ENCODE data around the gene FKBP7. TPM values are rescaled to one million over a fixed set of nuclear protein-coding genes. Genes with fewer than 3 reads are reported as not detected.
A peak's percentile ranks its signal among the peaks of the same experiment; 100 is the strongest.
"Not testable (repeated sequence)": the region's sequence is repeated elsewhere in the genome, so short reads cannot be mapped to it uniquely, and the experiment has no call there.

Gene FKBP7
- total RNA-seq, 1 donor from 2014 or later = 4.8 TPM

DNA sequence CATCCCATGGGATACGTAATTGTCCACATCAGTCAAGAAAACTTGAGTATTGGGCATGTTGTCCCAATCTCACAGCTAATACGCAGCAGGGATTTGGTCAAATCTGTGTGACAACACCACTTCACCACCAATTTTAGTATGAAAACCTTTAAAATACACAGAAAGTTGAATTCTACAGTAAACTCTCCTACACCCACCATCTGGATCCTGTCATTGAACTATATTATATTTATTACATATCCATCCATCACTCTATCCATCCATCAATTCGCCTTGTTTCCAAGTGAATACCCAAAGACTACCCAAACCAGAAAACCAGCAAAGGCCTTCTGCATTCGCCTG, 846 bp upstream of the FKBP7 start:
- H3K27me3 Mint-ChIP-seq = no peaks in the 10 kb centered on the region
- H3K4me1 Mint-ChIP-seq = peaks cover 35% of the 10 kb centered on the region
- no peaks in the 10 kb centered on the region for H3K9me3 Mint-ChIP-seq
- DNase-seq = no peak
- peak overlapping the region; percentile 93 for H3K4me3 Mint-ChIP-seq
- peak overlapping the region; percentile 97 for H3K27ac Mint-ChIP-seq
- intact Hi-C loops (cut with micrococcal nuclease) = loop anchor here (1.0 to 2.0 kb wide), 3 partner anchors 44 to 366 kb away; partner anchors contain the start of gene RBM45
- peaks cover 3% of the 10 kb centered on the region for H3K36me3 Mint-ChIP-seq (ENCODE audit: low read depth)

DNA sequence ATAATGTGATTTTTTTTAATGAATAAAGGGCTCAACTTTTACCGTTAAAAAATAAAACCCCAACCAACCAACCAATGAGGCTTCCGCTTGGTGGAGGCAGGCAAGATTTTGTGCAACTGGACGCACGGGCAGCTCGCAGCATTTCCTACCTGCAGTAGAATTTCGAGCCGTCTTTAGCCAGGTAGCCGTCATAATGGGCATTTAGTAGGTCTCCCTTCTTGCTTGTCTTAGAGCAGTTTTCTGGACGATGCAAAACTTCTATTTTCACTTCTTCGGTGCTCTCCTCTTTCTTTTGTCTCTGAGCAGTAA, 316 bp downstream of the FKBP7 start:
- Mint-ChIP-seq H3K27ac (peak overlapping the region; percentile 97), H3K36me3 (ENCODE audit: low read depth) (peaks cover 3% of the 10 kb centered on the region), H3K4me3 (peak overlapping the region; percentile 93), H3K27me3 (no peaks in the 10 kb centered on the region), H3K9me3 (no peaks in the 10 kb centered on the region), H3K4me1 (peaks cover 37% of the 10 kb centered on the region)
- DNase-seq = no peak
- intact Hi-C loops (cut with micrococcal nuclease) = loop anchor here (1.0 to 2.0 kb wide), 3 partner anchors 27 to 365 kb away; partner anchors contain the start of genes PJVK, PRKRA and RBM45

DNA sequence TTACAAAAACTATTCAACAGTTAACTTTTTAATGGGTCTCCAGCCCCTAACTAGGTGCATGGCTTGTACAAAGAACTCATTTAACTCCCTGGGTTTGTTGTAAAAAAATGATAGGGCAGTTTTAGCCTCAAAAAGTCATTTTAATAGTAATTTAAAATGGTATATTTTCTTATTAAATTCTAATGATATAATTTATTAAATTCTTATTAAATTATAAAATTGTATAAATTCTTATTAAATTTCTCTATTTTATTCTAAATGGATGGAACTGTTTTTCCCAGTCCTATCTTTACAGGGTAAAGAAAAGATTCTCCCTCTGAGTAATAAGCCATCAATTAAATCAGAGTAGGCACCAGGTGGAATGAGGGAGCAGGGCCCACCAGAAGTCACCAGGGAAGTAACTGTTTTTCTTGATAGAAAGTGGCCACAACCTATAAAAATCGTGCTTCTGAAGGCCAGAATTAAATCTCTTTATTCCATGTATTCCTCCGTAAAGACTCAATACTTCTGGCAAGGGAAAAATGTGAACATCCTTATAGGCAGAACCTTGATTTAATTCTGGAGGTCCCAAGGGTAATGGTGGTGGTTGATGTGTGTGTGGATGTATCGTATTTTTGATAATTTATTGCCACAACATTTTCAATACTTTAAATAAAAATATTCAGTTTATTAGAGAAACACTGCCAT, 814 bp downstream of the FKBP7 start:
- Mint-ChIP-seq H3K36me3 (ENCODE audit: low read depth) (peaks cover 3% of the 10 kb centered on the region), H3K4me3 (peak overlapping the region; percentile 93), H3K4me1 (peaks cover 34% of the 10 kb centered on the region), H3K27me3 (no peaks in the 10 kb centered on the region), H3K27ac (no peak overlapping the region), H3K9me3 (no peaks in the 10 kb centered on the region)
- DNase-seq = no peak
- intact Hi-C loops (cut with micrococcal nuclease) = loop anchor here (1.0 to 2.0 kb wide), 3 partner anchors 26 to 365 kb away; partner anchors contain the start of genes PJVK, PRKRA and RBM45

DNA sequence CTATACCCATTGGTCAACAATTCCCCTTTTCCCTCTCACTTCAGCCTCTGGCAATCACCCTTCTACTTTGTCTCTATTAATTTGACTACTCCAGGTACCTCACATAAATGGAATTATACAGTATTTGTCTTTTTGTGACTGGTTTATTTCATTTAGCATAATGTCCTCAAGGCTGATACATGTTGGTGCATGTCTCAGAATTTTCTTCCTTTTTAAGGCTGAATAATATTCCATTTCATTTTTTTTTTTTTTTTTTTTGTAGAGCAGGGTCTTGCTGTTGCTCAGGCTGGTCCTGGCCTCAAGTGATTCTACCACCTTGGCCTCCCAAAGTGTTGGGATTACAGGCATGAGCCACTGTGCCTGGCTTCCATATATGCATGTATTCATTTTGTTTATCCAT, 1.9 kb downstream of the FKBP7 start:
- peaks cover 23% of the 10 kb centered on the region for H3K4me1 Mint-ChIP-seq
- peaks cover 3% of the 10 kb centered on the region for H3K36me3 Mint-ChIP-seq (ENCODE audit: low read depth)
- H3K27me3 Mint-ChIP-seq = no peaks in the 10 kb centered on the region
- intact Hi-C loops (cut with micrococcal nuclease) = no loop called here
- no peak for DNase-seq
- H3K27ac Mint-ChIP-seq = no peak overlapping the region
- H3K9me3 Mint-ChIP-seq = no peaks in the 10 kb centered on the region
- no peak overlapping the region for H3K4me3 Mint-ChIP-seq

DNA sequence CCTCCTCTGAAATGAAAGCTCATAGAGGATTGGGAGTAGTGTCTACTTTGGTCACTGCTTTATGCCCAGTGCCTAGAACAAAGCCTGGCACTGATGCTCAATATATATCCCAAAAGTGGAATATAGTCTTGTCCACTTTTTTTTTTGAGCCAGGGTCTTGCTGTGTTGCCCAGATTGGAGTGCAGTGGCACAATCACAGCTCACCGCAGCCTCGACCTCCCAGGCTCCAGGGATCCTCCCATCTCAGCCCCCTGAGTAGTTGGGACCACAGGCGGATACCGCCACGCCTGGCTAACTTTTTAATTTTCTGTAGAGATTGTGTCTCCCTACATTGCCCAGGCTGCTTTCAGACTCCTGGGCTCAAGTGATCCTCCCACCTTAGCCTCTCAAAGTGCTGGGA, 3.8 kb downstream of the FKBP7 start:
- no peak for DNase-seq
- Mint-ChIP-seq H3K4me1 (peaks cover 20% of the 10 kb centered on the region), H3K27ac (no peak overlapping the region), H3K9me3 (no peaks in the 10 kb centered on the region), H3K36me3 (ENCODE audit: low read depth) (no peaks in the 10 kb centered on the region), H3K27me3 (no peaks in the 10 kb centered on the region), H3K4me3 (no peak overlapping the region)
- intact Hi-C loops (cut with micrococcal nuclease) = no loop called here

DNA sequence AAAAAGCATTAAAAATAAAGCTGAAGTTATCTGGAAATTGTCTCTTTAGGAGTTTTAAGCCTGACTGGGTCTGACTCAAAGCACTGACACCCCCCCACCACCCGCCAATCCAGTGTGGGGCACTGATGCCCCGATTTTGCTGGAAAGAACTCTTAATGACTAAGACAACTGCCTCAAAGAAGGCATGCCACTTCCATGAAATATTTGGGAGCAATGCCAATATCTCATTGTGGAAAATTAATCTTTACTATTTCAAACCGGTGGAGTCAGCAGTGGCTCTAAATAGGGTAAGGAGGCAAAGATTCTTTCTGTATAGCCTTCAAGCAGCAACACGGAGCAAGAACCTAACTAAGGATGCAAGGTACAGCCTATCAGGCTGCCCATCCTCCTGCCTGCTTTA, 4.5 kb downstream of the FKBP7 start:
- no peak overlapping the region for H3K27ac Mint-ChIP-seq
- no peaks in the 10 kb centered on the region for H3K36me3 Mint-ChIP-seq (ENCODE audit: low read depth)
- no peaks in the 10 kb centered on the region for H3K27me3 Mint-ChIP-seq
- intact Hi-C loops (cut with micrococcal nuclease) = no loop called here
- H3K9me3 Mint-ChIP-seq = no peaks in the 10 kb centered on the region
- no peak overlapping the region for H3K4me3 Mint-ChIP-seq
- peaks cover 14% of the 10 kb centered on the region for H3K4me1 Mint-ChIP-seq
- no peak for DNase-seq

DNA sequence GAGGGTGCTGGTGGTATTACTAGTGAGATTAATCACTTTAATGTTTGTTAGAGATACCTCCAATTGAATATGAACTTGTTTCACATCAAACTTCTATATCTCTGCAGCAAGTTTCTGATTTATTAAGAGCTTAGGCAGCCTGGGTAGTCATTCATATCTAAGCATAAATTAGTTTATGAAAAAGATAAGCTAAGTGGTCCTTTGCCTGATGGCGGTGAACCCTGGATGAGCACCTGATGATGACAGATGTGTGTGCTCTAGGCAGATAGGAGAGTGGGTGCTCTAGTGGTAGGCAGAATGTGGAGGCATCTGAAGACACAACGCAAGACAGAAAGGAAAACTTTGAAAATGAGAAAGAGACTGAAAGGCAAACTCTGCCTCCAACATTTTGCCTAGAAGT, 5.0 kb downstream of the FKBP7 start:
- intact Hi-C loops (cut with micrococcal nuclease) = no loop called here
- peaks cover 11% of the 10 kb centered on the region for H3K4me1 Mint-ChIP-seq
- H3K36me3 Mint-ChIP-seq (ENCODE audit: low read depth) = no peaks in the 10 kb centered on the region
- H3K4me3 Mint-ChIP-seq = no peak overlapping the region
- H3K27ac Mint-ChIP-seq = no peak overlapping the region
- no peak for DNase-seq
- no peaks in the 10 kb centered on the region for H3K9me3 Mint-ChIP-seq
- H3K27me3 Mint-ChIP-seq = no peaks in the 10 kb centered on the region

DNA sequence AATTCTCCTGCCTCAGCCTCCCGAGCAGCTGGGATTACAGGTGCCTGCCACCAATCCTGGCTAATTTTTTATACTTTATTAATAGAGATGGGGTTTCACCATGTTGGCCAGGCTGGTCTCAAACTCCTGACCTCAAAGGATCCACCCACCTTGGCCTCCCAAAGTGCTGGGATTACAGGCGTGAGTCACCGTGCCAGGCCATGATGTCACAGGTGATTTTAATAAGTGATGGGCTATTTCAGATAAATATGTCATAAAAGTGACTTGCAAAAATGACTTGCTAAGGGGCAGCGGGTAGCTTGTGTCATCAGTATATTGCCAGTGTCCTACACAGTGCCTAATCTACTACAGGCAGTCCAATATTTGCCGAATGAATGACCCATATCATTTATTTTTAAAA, 7.1 kb downstream of the FKBP7 start:
- H3K4me3 Mint-ChIP-seq; intact Hi-C loops (cut with micrococcal nuclease); DNase-seq; H3K36me3 Mint-ChIP-seq (ENCODE audit: low read depth); H3K27me3 Mint-ChIP-seq; H3K4me1 Mint-ChIP-seq; H3K9me3 Mint-ChIP-seq; H3K27ac Mint-ChIP-seq: not testable (repeated sequence)

DNA sequence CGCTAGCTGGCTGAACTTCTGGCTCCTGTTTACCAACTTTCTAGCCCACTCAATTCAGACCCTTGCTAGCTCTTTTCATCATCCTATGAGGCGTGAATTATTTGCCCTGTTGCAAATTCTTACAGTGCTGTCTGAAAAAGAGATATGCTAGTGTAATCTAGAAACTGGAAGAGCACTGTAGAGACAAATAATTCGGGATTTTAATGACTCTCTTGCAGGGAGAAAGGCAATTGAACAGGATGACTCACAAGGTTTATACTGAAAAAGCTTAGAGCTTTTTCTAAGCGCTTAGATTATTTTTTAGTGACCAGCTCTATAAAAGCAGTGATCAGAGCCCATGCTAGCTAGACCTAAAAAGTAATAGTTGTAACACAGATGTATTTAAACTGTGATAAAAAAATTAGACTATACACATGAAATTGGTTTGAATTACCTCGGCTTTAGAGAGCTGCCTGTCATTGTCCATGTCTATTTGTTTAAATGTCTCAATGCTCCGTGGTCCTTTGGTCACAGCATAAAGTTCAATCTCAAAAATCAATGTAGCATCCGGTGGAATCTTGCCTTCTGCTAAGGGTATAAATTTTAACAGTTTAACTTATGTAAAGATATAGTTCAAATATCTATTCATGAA, 9.1 kb downstream of the FKBP7 start:
- intact Hi-C loops (cut with micrococcal nuclease) = no loop called here
- Mint-ChIP-seq H3K9me3 (no peaks in the 10 kb centered on the region), H3K36me3 (ENCODE audit: low read depth) (peaks cover 4% of the 10 kb centered on the region), H3K27ac (no peak overlapping the region), H3K27me3 (no peaks in the 10 kb centered on the region), H3K4me3 (no peak overlapping the region), H3K4me1 (peaks cover 2% of the 10 kb centered on the region)
- DNase-seq = no peak

DNA sequence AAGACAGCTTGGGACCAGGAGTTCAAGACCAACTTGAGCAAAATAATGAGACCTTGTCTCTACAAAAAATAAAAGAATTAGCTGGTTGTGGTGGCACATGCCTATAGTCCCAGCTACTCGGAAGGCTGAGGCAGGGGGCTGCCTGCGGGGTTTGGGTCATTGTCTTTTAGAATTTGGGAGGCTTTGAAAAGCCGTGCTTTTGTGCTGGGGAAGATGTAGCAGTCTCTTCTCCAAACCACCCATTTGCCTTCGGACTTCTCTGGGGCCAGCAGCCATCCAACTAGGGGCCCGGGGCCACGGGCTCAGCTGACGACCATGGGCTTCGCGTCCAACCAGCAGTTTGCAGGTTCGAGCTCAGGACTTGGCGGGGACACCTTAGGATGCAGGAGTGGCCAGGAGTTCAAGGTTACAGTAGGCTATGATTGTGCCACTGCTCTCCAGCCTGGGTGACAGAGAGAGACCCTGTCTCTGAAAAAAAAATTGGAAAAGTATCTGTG, 21.0 kb downstream of the FKBP7 start:
- peaks cover 10% of the 10 kb centered on the region for H3K27me3 Mint-ChIP-seq

DNA sequence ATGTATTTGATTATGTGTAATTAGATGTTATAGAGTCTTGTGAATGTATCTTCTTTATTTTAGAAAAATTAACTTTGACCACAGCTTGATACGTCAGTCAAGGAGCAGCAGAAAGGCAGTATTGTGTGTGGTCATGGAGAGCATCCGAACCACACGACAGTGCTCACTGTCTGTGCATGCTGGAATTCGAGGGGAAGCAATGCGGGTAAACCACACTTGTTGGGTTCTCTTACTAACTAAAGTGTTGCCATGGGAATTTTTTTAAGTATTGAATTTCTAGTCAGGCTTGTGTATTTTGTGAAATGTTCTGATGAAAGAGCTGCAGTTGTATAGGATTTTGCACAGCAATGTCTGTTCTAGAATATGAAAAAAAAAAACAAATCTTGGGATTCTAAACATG, 22.5 kb downstream of the FKBP7 start:
- intact Hi-C loops (cut with micrococcal nuclease) = no loop called here
- no peaks in the 10 kb centered on the region for H3K9me3 Mint-ChIP-seq
- no peak overlapping the region for H3K4me3 Mint-ChIP-seq
- DNase-seq = no peak
- H3K27ac Mint-ChIP-seq = no peak overlapping the region
- no peaks in the 10 kb centered on the region for H3K36me3 Mint-ChIP-seq (ENCODE audit: low read depth)
- peaks cover 6% of the 10 kb centered on the region for H3K4me1 Mint-ChIP-seq
- H3K27me3 Mint-ChIP-seq = peaks cover 10% of the 10 kb centered on the region

More for the DNA sequence above, 21.0 kb downstream of the FKBP7 start:
- H3K9me3 Mint-ChIP-seq = no peaks in the 10 kb centered on the region
- H3K27ac Mint-ChIP-seq = no peak overlapping the region
- H3K4me1 Mint-ChIP-seq = peaks cover under 1% of the 10 kb centered on the region
- H3K36me3 Mint-ChIP-seq (ENCODE audit: low read depth) = no peaks in the 10 kb centered on the region
- intact Hi-C loops (cut with micrococcal nuclease) = no loop called here
- no peak for DNase-seq
- no peak overlapping the region for H3K4me3 Mint-ChIP-seq

DNA sequence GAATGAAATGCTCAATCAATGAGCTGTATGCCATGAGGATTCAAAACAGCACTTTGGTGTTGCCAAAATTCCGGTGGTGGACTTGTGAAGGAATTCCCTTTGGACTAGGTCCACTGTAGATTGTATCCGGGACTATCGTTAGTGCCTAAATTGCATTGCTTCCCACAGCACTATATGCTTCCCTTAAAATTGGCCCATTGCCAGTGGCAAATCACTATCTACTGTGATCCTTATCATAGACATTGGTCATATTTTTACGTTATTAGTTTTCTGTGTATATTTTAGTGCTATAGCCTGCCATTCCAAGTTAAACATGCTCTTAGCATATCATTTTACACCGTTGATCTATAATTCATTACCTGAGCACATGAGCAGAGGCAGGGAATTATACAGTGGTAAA, 25.5 kb downstream of the FKBP7 start:
- Mint-ChIP-seq H3K4me3 (no peak overlapping the region), H3K4me1 (peaks cover 24% of the 10 kb centered on the region), H3K9me3 (no peaks in the 10 kb centered on the region), H3K36me3 (ENCODE audit: low read depth) (peaks cover 13% of the 10 kb centered on the region), H3K27ac (no peak overlapping the region), H3K27me3 (peaks cover 7% of the 10 kb centered on the region)
- intact Hi-C loops (cut with micrococcal nuclease) = no loop called here
- DNase-seq = no peak

DNA sequence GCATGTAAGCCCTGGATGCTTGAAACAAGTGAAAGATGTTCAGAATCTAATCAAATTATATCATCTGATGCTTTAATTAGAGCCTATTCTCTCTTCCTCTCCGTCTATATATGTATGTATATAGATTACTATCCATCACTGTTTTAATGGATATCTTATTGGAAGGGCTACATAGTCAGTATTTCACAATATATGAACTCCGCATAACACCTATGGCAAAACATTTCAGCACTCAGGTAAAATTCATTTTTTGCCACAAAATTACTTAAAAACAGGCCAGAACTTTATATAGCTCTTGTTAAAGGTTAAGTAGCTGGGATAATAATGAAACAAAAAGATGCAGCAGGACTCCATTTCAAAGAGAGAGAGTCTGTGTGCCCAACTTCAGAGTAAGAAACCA, 26.1 kb downstream of the FKBP7 start:
- Mint-ChIP-seq H3K9me3 (no peaks in the 10 kb centered on the region), H3K4me3 (peak overlapping the region; percentile 94), H3K4me1 (peaks cover 25% of the 10 kb centered on the region), H3K27me3 (peaks cover 7% of the 10 kb centered on the region), H3K36me3 (ENCODE audit: low read depth) (peaks cover 16% of the 10 kb centered on the region), H3K27ac (no peak overlapping the region)
- DNase-seq = no peak
- intact Hi-C loops (cut with micrococcal nuclease) = no loop called here

DNA sequence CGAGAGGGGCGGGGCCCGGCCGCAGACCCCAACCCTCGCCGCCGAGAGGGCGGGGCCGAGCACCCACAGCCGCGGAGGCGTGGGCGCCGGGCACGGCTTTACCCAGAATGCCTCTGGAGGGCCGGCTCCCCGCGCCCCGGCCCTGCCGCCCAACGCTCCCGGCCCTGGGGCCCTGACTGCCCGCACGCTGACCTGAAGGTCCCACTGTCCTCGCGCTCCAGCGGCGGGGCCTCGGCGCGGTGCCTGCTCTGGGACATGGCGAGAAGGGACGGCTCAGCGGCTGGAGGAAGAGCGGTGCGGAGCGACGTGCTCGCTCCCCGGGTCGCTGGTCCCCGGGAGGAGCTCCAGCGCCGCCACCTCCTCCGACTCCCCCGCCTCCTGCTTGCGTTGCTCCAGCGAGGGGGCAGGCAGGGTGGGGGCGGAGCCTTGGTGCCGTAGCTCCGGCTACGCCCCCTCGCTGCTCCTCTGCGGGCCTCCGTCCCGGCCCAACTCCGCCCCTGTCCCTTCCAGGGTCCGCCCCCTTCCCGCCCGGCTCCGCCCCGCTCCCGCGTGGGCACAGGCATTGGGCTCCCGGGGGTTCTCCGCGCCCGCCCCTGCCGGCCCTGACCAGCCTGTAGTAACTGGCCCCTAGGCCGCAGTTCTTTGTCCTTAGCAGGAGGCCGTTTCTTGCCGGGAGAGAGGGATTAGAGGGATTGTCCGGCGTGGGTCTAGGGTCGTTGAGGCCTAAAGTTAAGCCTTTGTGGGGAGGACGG, 27.4 kb downstream of the FKBP7 start, which contains the start of the genes PJVK and PRKRA:
Gene PJVK (plus strand): TSS at position 605 of the 752 bp plus-strand sequence. CDS start 2,032 bp downstream, outside the sequence.
Gene PRKRA (minus strand): TSS at position 402 of the 752 bp plus-strand sequence. CDS start 145 bp downstream, at position 257.
- Mint-ChIP-seq H3K27ac (peak within 1 kb of the TSS; percentile 98), H3K27me3 (peaks cover 7% of the 10 kb centered on the region), H3K9me3 (no peaks in the 10 kb centered on the region), H3K4me3 (peak within 1 kb of the TSS; percentile 94), H3K4me1 (peaks cover 25% of the 10 kb centered on the region), H3K36me3 (ENCODE audit: low read depth) (peaks cover 25% of the 10 kb centered on the region)
- peak; percentile 99 for DNase-seq
- intact Hi-C loops (cut with micrococcal nuclease) = loop anchor here (1.0 to 2.0 kb wide), 7 partner anchors 27 to 1238 kb away; partner anchors contain the start of genes FKBP7, HNRNPA3 and RBM45

Measured in activated CD4-positive, alpha-beta T cell treated with anti-CD3 and anti-CD28 coated beads, Interleukin-2, amount 10 ng/mL, durations not matched to agents 24 days and 14 days (primary cell).